LNCAP (cell line): ENCODE data around the gene SDK2.

Experiments
- CTCF ChIP-seq: fragments of 450-650 bp; IDR thresholded peaks from 2 replicates; pipeline ENCODE4 v1.5.1; 2017; ENCODE audit warnings: mild to moderate bottlenecking

SDK2 gene

GRCh38 chr17:73318427-73318813 lies 325.8 kb downstream of the SDK2 start:
- no peak for TF ChIP-seq CTCF

GRCh38 chr17:73317513-73318426 lies 326.5 kb downstream of the SDK2 start:
- TF ChIP-seq CTCF: no peak

GRCh38 chr17:73316919-73317505 lies 327.2 kb downstream of the SDK2 start:
- no peak for TF ChIP-seq CTCF

GRCh38 chr17:73315471-73315870 lies 328.8 kb downstream of the SDK2 start:
- no peak for TF ChIP-seq CTCF

- no peak for TF ChIP-seq CTCF
These were observed 330.6 kb downstream of the SDK2 start for GRCh38 chr17:73313526-73314127.

- TF ChIP-seq CTCF: no peak
These were observed 332.2 kb downstream of the SDK2 start, which contains the start of gene CDC42EP4 for GRCh38 chr17:73311781-73312641. CDC42EP4 (minus strand) TSS chr17:73312001; CDS start chr17:73286500, 25,501 bp downstream.

GRCh38 chr17:73311428-73311780 lies 332.8 kb downstream of the SDK2 start:
- TF ChIP-seq CTCF: no peak
